GM21360 (cell line): ENCODE results near the gene NOTCH1.

Experiments used
- ATAC-seq: cut with Tn5 transposase; IDR thresholded peaks from one replicate; pipeline ENCODE4 v1.9.1; 2021; ENCODE audit warnings: mild to moderate bottlenecking, moderate library complexity; ENCODE audit not compliant: unreplicated experiment

Gene NOTCH1

GRCh38 chr9:136470356-136470755 lies 75.5 kb downstream of the NOTCH1 start:
- no peak for ATAC-seq

GRCh38 chr9:136467766-136468165 lies 78.1 kb downstream of the NOTCH1 start:
- no peak for ATAC-seq

GRCh38 chr9:136466155-136466541 lies 79.7 kb downstream of the NOTCH1 start:
- ATAC-seq = no peak

- ATAC-seq = no peak
Measured at GRCh38 chr9:136465500-136466154, 80.2 kb downstream of the NOTCH1 start.

- ATAC-seq = no peak
Measured at GRCh38 chr9:136464241-136464640, 81.6 kb downstream of the NOTCH1 start.

- no peak for ATAC-seq
Measured at GRCh38 chr9:136463578-136463977, 82.3 kb downstream of the NOTCH1 start.

GRCh38 chr9:136462664-136463063 lies 83.2 kb downstream of the NOTCH1 start:
- ATAC-seq = no peak

GRCh38 chr9:136460772-136461325 lies 85.0 kb downstream of the NOTCH1 start:
- no peak for ATAC-seq

GRCh38 chr9:136459425-136459824 lies 86.4 kb downstream of the NOTCH1 start:
- no peak for ATAC-seq

- ATAC-seq = no peak
Measured at GRCh38 chr9:136457326-136457725, 88.5 kb downstream of the NOTCH1 start.

- ATAC-seq = no peak
Measured at GRCh38 chr9:136456258-136456657, 89.6 kb downstream of the NOTCH1 start.

- no peak for ATAC-seq
Measured at GRCh38 chr9:136455043-136456002, 90.5 kb downstream of the NOTCH1 start.

- no peak for ATAC-seq
Measured at GRCh38 chr9:136454026-136454796, 91.6 kb downstream of the NOTCH1 start.

- ATAC-seq = no peak
Measured at GRCh38 chr9:136453326-136453725, 92.5 kb downstream of the NOTCH1 start.

GRCh38 chr9:136451221-136451877 lies 94.5 kb downstream of the NOTCH1 start:
- no peak for ATAC-seq

- no peak for ATAC-seq
Measured at GRCh38 chr9:136448655-136449054, 97.2 kb downstream of the NOTCH1 start.

GRCh38 chr9:136447173-136447778 lies 98.6 kb downstream of the NOTCH1 start:
- no peak for ATAC-seq

GRCh38 chr9:136445799-136446198 lies 100.0 kb downstream of the NOTCH1 start:
- ATAC-seq = no peak
